Measurements from ENCODE around the gene HMGCL.

HMGCL gene

GRCh38 chr1:23825076-23825761 lies at the start of gene HMGCL:
TSS of gene HMGCL (minus strand) at chr1:23825429. CDS start at chr1:23825415, 14 bp downstream.
- TF ChIP-seq CTCF (IDR thresholded peaks at IDR 0.05), result no peak

GRCh38 chr1:23872421-23872820 lies 47.2 kb upstream of the HMGCL start:
- TF ChIP-seq CTCF (IDR thresholded peaks at IDR 0.05), result no peak

GRCh38 chr1:23869051-23869450 lies 43.8 kb upstream of the HMGCL start:
- no peak for TF ChIP-seq CTCF (IDR thresholded peaks at IDR 0.05)

- TF ChIP-seq CTCF (IDR thresholded peaks at IDR 0.05), result no peak
Measured at GRCh38 chr1:23868557-23869016, 43.4 kb upstream of the HMGCL start.

GRCh38 chr1:23867895-23868556 lies 42.8 kb upstream of the HMGCL start, which contains the start of gene FUCA1:
TSS of gene FUCA1 (minus strand) at chr1:23868290. CDS start at chr1:23868286, 4 bp downstream.
- TF ChIP-seq CTCF (IDR thresholded peaks at IDR 0.05), result peak; percentile 73

- TF ChIP-seq CTCF (IDR thresholded peaks at IDR 0.05), result no peak
Measured at GRCh38 chr1:23867542-23867894, 42.3 kb upstream of the HMGCL start.

GRCh38 chr1:23865543-23865930 lies 40.3 kb upstream of the HMGCL start:
- TF ChIP-seq CTCF (IDR thresholded peaks at IDR 0.05), result no peak
